ENCODE measurements around the gene ATP4B. TPM values are rescaled to one million over a fixed set of nuclear protein-coding genes. Genes with fewer than 3 reads are reported as not detected.

Gene ATP4B
- total RNA-seq, 1 experiment from 2014 or later: not detected

- no peak for ATAC-seq
- DNase-seq (ENCODE audit: low read depth, low spot score): no peak
- H3K9me2 ChIP-seq (ENCODE audit: insufficient read depth): no peaks in the 10 kb centered on the region
- H3K4me1 ChIP-seq (ENCODE audit: control insufficient read depth in 1 of 2, insufficient read depth in 2 of 2, low read length in 2 of 2): no peaks in the 10 kb centered on the region
- H4K20me1 ChIP-seq (ENCODE audit: insufficient read depth): no peaks in the 10 kb centered on the region
- H3K9ac ChIP-seq (ENCODE audit: low read length): no peak overlapping the region
- no peak overlapping the region for H3K27ac ChIP-seq (ENCODE audit: low read depth, low read length)
- H3K4me3 ChIP-seq (replicated peaks in 1 of 2; ENCODE audit: low read depth in 1 of 2, low read length in 2 of 2): no peak overlapping the region
- intact Hi-C loops (cut with micrococcal nuclease): no loop called here
- H3K79me2 ChIP-seq (ENCODE audit: insufficient read depth, low read length): no peaks in the 10 kb centered on the region
- no TSS peak for BruUV-seq (replicated peaks)
- H3K4me2 ChIP-seq (ENCODE audit: low read length): no peak overlapping the region
- RAD21 ChIA-PET (ENCODE audit: low non-redundant PET in 1 of 2, low total read pairs in 2 of 2, uncharacterized antibody in 2 of 2, unreplicated experiment in 2 of 2): no interaction called here
- no peak overlapping the region for H2AFZ ChIP-seq (ENCODE audit: low read depth, low read length, poor library complexity, severe bottlenecking)
- H3K27me3 ChIP-seq (ENCODE audit: insufficient read depth, low read length): no peaks in the 10 kb centered on the region
- no peaks in the 10 kb centered on the region for H3K9me3 ChIP-seq (ENCODE audit: control insufficient read depth in 1 of 2, insufficient read depth in 1 of 2, low read depth in 1 of 2, low read length in 2 of 2)
- POLR2A ChIA-PET: no interaction called here
- TF ChIP-seq ATF3 (IDR thresholded peaks at IDR 0.05) (no peak), SIN3A (IDR thresholded peaks at IDR 0.05; ENCODE audit: low read depth) (no peak), EGR1 (IDR thresholded peaks at IDR 0.05; ENCODE audit: low read depth) (no peak), EZH2 (IDR thresholded peaks at IDR 0.05) (no peak), ZNF274 (IDR thresholded peaks at IDR 0.05; ENCODE audit: low read depth, low read length) (no peak), RAD21 (IDR thresholded peaks at IDR 0.05; ENCODE audit: low read depth) (no peak), SRF (IDR thresholded peaks at IDR 0.05; ENCODE audit: low read depth) (no peak), SP1 (IDR thresholded peaks at IDR 0.05; ENCODE audit: low read depth) (no peak), JUND (IDR thresholded peaks at IDR 0.05) (no peak), FOSL1 (IDR thresholded peaks at IDR 0.05; ENCODE audit: low read depth) (no peak), ELF1 (IDR thresholded peaks at IDR 0.05; ENCODE audit: borderline replicate concordance, low read depth) (no peak)
- no peaks in the 10 kb centered on the region for H3K36me3 ChIP-seq (ENCODE audit: control insufficient read depth in 1 of 2, insufficient read depth in 2 of 2, low read length in 2 of 2)
- CTCF ChIA-PET: no interaction called here
Measured at GRCh38 chr13:113654591-113655345, 3.2 kb downstream of the ATP4B start.

GRCh38 chr13:113654175-113654560 is 3.8 kb downstream of the ATP4B start:
- Histone ChIP-seq H3K27ac (ENCODE audit: low read depth, low read length) (no peak overlapping the region), H3K4me2 (ENCODE audit: low read length) (no peak overlapping the region), H3K9me2 (ENCODE audit: insufficient read depth) (no peaks in the 10 kb centered on the region), H3K9ac (ENCODE audit: low read length) (no peak overlapping the region), H3K4me3 (replicated peaks in 1 of 2; ENCODE audit: low read depth in 1 of 2, low read length in 2 of 2) (no peak overlapping the region), H3K4me1 (ENCODE audit: control insufficient read depth in 1 of 2, insufficient read depth in 2 of 2, low read length in 2 of 2) (no peaks in the 10 kb centered on the region), H3K79me2 (ENCODE audit: insufficient read depth, low read length) (no peaks in the 10 kb centered on the region), H3K36me3 (ENCODE audit: control insufficient read depth in 1 of 2, insufficient read depth in 2 of 2, low read length in 2 of 2) (no peaks in the 10 kb centered on the region), H2AFZ (ENCODE audit: low read depth, low read length, poor library complexity, severe bottlenecking) (no peak overlapping the region), H3K27me3 (ENCODE audit: insufficient read depth, low read length) (no peaks in the 10 kb centered on the region), H4K20me1 (ENCODE audit: insufficient read depth) (no peaks in the 10 kb centered on the region), H3K9me3 (ENCODE audit: control insufficient read depth in 1 of 2, insufficient read depth in 1 of 2, low read depth in 1 of 2, low read length in 2 of 2) (no peaks in the 10 kb centered on the region)
- no peak for TF ChIP-seq CEBPB (IDR thresholded peaks at IDR 0.05; ENCODE audit: low read depth)
- ChIA-PET CTCF (no interaction called here), RAD21 (ENCODE audit: low non-redundant PET in 1 of 2, low total read pairs in 2 of 2, uncharacterized antibody in 2 of 2, unreplicated experiment in 2 of 2) (no interaction called here), POLR2A (no interaction called here)
- ATAC-seq: no peak
- no peak for DNase-seq (ENCODE audit: low read depth, low spot score)
- intact Hi-C loops (cut with micrococcal nuclease): no loop called here
- no TSS peak for BruUV-seq (replicated peaks)
